HG03469 (cell line): ENCODE results near the gene NANOS3.
A peak's percentile ranks its signal among the peaks of the same experiment; 100 is the strongest.
"Not testable (repeated sequence)": the region's sequence is repeated elsewhere in the genome, so short reads cannot be mapped to it uniquely, and the experiment has no call there.

Experiments
- ATAC-seq: cut with Tn5 transposase; IDR thresholded peaks from one replicate; pipeline ENCODE4 v1.9.1; 2021; ENCODE audit warnings: mild to moderate bottlenecking, moderate library complexity, moderate number of reproducible peaks; ENCODE audit not compliant: unreplicated experiment

NANOS3 gene

DNA sequence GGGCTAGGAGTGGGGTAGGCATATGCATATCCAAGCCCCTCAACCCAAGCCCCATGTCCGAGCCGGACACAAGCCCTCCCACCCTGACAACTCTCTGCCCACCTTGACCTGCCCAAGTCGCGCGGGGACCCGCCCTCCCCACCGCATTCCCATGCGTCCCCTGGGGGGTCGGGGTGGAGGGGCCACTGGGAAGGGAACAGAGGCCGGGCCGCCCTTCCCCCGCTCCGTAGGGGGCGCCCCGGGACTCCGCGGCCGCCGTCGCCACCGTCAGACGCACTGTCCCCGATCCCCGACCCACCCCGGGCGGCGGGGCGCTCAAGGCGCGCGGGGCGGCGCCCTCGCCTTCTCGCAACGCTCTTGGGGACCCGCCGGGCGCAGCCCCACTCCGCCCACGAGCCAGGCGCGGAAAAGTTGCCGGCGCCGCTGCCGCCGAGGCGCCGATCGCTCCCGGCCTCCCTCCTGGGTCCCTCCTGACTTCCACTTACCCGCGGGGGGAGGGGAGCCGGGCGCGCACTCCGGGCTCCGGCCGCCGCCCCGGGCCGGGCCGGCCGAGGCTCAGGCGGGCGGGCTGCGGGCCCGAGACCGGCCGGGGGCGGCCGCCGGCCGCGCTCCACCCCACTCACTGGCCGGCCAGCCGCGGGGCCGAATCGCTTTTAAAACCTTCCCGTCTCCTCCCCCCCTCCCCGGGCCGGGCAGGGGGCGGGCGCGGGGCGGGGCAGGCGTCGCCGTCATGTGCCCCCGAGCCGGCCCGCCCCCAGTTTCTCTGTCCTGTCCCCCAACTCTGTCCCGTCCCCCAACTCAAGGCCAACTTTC, 34.4 kb upstream of the NANOS3 start:
- no peak for ATAC-seq

DNA sequence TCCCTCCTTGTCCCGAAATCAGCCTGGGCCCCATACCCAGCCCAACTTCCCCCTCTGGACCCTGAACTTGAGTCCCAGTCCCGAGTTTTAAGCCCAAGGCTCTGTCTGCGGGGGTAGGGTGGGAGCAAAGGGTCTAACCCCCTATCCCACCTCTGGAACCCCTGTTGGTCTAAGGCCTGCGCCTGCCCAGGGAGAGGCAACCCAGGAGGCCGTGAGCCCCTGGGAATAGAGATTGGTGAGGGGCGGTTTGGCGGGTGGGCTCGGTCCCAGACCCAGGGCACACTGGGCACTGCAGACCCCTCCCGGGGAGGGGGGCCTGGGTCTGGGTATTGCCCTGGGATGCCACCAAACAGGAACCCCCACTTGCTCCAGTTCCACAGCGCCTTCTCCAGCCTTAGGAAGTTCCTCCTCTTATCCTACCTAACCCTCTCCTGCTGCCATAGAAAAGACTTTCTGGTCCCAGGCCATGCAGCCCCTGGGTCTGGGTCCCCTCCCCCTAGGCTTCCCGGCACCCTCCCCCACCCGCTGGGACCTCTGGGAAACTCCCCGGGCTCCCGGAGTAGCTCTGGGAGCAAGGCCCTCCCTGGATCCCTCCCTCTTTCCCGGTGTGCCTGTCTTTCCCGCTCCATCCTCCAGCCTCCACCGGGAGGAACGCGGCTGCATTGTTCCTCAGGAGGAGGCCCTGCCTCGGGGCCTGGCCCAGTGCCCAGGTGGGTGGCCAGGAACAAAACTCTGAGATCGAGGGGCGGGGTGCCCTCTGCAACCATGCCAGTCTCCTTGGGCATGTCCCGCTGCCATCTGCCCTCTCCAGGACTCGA, 33.6 kb upstream of the NANOS3 start:
- ATAC-seq, result no peak

DNA sequence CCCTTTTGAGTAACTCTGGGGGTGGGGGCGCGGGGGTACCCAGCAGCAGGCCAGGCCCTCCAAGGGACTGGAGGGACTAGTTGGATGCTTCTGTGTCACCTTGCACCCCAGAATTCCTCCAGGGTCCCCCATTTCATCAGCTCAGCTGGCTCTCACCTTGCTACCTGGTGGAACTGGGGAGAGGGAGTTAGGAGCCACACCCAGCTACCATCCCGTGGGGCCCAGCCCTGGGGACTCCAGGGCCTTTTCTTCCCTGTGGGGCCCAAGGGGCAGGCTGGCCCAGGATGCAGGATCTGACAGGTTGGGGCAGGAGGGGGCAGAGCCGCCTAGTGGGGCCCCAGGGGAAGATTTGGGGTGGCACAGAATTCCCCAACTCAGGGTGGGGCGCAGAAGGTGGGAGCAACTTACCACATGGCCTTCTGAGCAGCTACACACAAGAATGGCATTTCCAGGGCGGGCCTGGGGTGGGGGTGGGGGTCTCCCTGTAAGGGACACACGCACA, 32.8 kb upstream of the NANOS3 start:
- ATAC-seq, result no peak

DNA sequence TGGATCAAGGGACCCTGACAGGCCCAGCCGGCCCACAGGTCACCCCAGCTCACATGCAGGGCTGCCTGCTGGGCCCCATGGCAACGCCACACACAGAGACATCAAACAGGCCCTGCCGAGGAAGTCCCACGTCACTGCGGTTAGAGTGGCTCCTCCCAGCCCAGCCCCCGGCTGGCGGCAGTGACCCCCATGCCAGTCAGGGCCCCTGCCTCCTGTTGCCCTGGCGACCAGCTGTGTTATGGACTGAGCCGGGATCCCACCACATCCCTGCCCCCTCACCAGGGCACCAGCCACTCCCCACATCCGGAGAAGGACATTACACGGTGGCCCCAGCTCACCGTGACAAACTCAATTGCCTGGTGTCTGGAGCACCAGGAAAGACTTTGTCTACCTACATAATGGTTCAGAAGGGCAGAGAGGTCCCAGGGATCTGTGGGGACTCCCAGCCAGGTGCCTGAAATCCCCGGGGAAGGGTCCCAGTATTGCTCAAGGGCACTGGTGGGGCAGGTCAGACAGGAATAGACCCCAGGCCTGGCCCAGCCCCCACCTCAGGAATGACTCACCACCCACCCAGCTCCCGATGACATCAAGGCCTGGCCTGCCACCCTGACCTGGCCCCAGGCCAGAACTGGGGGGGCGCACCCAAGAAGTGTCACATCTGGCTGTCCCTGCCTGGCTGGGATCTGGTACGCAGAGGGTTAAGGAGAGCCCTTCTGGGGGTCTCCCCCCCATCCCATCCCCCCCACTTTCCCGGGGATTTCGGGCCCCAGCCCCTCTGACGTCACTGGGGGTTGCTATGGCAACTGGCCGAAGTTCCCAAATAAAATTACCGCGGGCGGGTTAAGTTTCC, 30.2 kb upstream of the NANOS3 start:
- ATAC-seq, result peak; percentile 41

DNA sequence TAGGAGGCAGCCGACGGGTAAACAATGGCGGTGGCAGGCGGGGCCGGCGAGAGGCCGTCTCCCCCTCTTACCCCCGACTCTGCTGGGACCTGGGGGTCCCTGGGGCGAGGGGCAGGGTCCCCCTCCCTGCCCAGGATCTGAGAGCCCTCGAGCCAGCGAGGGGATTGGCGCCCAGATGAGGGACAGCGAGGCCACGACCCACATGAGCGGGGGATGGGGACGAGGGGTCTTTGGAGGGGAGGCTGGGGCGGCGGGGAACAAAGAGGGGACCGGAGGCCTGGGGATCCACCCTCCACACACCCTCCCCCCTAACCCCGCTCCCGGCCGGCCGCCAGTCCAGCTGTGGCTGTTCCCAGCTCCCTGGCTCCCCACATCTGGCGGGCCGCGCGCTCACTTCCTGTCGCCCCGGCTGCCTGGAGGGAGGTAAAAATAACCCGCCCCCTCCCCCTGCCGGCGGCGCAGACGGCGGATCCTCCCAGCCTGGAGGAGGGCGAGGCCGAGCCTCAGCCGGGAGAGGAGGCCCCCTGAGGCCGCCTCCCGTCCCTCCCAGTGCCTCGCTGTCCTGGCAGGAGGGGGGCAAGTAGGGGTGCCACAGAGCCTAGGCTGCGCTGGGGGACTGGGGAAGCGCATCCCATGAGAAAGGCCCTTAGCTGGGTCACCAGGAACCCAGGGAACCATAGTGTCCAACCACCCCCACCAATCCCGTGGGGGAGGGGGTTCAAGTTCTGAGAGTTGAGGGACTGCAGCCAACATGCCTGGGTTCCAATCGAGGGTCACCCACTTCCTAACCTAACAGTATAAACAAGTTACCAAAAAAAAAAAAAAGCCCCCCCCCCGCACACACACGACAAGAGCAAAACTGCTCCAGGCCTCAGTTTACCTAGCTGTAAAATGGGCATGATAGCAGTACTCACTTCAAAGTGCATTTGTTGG, 29.3 kb upstream of the NANOS3 start:
- ATAC-seq, result no peak

DNA sequence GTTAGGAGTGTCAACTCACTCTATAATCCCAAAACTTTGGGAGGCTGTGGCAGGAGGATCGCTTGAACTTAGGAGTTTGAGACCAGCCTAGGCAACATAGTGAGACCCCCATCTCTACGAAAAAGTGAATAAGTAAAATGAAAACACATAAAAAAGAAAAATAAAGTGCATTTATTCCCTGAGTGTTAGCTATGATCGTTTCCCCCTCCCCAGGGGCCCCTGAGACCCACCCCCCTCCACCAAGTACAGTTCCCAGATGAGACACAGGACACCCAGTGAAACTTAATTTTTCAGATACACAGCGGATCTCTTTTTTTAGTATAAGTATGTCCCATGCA, 28.6 kb upstream of the NANOS3 start:
- no peak for ATAC-seq

DNA sequence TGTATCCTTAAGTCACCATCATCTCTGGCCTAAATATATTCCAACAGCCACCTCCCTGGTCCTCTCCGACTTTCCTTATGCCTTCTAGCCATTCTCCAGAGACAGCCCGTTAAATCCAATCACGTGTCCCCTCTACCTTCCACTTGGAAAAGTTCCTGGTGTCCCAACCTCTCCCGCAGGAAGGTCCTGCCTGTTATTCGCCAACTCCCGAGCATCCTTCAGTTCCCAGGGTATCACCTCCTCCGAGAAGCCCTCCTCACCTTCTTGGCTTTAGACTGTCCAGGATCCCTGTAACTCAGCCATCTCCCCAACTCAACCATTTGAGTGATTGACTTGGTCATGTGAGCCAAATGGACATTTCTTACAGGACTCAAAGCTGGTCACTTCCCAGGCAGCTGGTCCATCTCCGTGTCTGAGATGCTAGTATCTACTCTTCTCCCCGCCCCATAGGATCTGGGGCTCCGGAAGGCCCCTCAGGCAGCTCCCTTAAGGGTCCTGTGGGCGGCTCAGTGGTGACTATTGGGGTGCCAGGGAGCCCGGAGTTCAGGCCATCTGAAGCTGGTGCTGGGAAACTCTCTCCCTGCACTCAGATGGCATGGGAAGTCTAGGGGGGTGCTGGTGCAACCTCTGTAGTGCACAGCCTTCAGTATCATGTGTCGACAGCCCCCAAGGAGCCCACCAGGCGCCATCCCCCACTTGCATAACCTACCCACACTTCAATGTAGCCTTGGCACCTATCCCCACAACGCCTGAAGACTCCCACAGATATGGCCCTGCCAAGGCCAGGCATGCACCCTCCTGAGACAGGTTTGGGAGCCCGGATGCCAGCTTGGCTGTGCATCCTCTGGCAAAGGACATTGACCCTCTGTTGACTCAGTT, 27.9 kb upstream of the NANOS3 start:
- no peak for ATAC-seq

DNA sequence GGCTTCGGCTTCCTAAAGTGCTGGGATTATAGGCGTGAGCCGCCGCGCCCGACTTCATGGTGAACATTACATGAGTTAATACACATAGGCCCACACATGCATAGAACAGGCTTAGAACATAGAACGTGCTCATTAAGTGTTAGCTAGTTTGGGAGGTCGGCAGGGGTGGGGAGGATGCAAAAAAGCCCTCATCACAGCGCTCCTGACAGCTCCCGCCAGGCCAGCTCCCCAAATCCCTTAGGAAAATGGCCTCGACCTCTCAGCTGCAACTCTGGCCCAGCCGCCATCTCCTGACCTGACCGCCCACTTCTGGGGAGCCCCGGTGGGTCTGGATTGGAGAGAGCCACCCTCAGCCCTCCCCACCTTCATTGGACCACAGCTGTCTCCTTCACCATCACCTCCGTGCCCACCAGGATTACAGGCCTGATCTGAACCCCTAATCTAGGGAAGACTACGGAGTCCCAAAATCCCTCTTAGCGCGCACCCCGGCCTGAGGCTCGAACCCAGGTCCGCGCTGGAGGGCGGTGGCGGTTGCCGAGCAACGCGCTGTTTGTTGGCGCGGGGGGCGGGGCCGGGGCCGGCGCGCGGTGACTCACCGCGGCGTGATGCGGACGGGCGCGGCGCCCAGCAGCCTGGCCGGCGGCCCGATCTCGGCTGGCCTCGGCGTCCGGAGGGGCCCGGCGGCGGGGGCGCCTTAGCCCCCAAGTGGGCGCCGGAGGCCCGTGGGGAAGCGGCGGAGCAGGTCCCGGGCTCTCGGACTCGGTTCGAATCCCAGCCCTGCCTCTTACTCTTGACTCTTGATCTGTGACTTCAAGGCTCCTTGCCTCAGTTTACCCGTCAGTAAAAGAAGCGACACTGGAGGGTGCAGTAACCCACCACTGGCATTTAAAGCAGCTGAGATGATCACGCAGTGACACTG, 26.7 kb upstream of the NANOS3 start:
- no peak for ATAC-seq

DNA sequence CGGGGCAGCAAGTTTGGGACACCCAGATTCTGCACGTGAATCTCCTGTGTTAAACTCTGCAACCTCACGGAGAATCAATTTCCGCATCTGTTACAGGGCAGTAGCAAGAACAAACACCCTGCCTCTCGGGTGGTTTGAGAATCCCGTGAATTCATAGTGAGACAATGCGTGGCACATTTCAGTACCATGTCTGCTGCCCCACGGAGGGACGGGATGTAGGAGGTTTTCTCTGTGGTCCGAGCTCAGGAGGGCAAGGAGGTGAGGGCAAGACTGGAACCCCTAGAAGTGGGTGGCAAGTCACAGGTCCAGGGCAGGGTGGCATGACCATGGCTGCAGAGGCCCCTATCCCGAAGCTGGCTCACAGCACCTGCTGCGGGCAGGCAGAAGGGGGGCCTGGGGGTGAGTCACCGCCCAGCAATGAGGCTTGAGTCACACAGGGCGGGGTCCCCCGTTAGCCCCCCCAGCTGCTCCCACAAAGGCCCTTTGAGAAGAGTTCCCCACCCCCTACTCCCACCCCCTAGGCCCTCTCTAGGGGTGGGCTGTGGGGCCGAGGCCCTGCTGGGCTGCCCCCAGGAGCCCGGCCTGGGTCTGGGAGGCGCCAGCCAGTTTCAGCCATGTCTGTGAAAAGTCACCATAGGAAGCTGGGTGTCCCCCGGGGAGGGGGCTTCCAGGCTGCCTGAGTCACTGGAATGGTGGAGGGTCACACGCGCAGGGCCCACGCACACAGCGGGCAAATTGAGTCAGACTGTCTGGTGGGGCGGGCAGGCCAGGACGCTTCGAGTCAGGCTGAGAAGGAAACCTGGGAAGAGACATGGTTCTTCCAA, 25.8 kb upstream of the NANOS3 start:
- no peak for ATAC-seq

DNA sequence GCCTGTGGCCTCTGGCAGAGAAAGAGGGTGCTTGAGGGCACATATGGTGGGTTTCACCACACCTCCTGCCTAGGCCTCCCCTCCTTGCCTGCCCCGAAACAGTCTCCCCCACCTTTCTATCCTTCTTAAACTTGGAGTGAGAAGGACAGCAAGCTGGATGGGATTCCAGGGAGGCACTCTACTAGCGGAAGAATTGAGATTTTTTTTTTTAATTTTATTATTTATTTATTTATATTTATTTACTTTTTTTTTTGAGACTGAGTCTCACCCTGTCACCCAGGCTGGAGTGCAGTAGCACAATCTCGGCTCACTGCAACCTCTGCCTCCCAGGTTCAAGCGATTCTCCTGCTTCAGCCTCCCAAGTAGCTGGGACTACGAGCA, 25.2 kb upstream of the NANOS3 start:
- not testable (repeated sequence) for ATAC-seq

DNA sequence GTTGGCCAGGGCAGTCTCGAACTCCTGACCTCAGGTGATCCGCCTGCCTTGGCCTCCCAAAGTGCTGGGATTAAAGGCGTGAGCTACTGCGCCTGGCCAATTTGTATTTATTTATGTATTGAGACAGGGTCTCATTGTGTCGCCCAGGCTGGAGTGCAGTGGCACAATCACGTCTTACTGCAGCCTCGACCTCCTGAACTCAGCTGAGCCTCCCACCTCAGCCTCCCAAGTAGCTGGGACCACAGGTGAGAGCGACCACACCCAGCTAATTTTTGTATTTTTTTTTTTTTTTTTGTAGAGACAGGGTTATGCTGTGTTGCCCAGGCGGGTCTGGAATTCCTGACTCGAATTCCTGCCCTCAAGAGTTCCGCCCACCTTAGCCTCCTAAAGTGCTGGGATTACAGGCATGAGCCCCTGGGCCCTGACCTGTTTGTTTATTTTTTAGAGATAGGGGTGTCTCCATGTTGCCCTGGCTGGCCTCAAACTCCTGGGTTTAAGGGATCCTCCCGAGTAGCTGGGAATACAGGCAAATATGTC, 24.7 kb upstream of the NANOS3 start:
- ATAC-seq, result not testable (repeated sequence)

DNA sequence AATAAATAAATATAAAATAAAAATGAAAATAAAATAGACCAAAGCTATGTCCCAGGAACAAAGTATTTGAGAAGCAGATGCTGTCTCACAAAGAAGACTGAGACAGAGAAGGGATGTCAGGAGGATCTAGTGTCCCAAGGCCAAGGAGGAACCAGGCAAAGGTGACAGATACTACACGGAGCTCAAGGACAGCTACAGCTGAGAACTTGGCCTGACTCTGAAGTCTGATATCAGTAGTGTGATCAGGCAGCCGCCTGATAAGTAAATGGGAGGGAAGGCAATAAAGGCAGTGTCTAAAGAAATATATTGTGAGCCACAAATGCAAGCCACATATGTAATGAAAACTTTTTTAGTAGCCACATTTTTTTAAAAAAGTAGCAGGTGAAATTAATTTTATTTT, 20.4 kb upstream of the NANOS3 start:
- ATAC-seq, result no peak

DNA sequence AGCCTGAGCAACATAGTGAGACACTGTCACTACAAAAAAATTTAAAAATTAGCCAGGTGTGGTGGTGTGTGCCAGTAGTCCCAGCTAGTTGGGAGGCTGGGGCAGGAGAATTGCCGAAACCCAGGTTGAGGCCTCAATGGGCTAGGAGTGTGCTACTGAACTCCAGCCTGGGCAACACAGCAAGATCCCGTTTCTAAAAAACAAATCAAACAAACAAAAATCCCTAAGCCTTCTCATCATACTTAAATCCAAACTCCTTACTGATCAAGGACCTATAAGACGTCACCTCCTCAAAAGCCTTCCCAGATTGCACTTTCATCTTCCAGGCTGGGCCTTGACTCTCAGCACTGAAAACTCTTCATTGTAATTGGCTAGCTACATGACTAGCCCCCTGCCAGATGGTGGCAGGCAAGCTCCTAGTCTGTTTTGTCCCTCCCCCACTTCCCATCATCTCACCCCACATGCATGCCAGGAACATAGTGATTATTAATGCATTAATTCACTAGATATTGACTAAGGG, 17.5 kb upstream of the NANOS3 start:
- ATAC-seq, result no peak

DNA sequence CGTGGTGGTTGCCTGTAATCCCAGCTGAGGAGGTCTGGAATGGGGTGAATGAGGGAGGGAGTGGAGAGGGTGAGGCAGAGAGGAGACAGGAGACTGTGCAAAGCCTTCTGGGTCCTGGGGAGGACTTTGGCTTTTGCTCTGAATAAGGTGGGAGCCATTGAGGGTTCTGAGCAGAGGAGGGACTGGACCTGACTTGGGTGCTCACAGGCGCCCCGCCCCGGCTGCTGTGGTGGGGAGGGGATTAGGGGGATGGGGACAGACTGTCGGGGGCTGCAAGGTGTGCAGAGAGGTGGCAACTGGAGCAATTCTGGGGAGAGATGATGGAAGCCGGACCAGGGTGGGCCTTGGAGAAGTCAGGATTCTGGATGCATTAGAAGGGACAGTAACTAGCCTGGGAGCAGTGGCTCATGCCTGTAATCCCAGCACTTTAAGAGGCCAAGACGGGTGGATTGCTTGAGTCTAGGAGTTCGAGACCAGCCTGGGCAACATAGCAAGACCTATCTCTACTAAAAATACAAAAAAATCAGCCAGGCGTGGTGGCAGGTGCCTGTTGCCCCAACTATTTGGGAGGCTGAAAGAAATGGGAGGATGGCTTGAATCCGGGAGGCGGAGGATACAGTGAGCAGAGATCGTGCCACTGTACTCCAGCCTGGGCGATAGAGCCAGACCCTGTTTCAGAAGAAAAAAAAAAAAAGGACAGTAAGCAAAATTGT, 16.1 kb upstream of the NANOS3 start:
- no peak for ATAC-seq

DNA sequence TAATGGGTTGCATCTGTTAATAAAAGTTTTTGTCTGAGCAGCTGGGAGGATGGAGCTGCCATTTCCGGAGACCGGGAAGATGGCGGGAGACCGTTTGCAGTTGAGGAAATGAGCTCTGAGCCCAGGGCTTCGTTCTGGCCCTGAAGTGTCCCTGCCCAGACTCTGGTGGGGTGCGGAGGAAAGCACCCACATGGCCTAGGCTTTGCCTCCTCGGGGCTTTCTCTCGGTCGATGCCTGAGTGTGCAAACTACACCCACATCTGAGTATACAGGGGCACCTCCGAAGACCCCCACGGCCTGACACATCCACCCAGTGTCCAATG, 15.6 kb upstream of the NANOS3 start:
- ATAC-seq, result peak; percentile 17
